SK-N-SH (cell line): ENCODE data around the gene NFRKB. TPM values are rescaled to one million over a fixed set of nuclear protein-coding genes. Genes with fewer than 3 reads are reported as not detected.
A peak's percentile ranks its signal among the peaks of the same experiment; 100 is the strongest.

Experiments
- CTCF ChIA-PET: fragments of 300-600, 350-600 bp; formaldehyde crosslinking; extraction: SDS; loops from one replicate; lab custom pipeline; 2021; lab: Yijun Ruan, JAX
- POLR2A ChIA-PET: fragments of 350-600 bp; sonication (Branson Sonifier 250); formaldehyde crosslinking; extraction: SDS; loops from one replicate; lab custom pipeline; 2020; ENCODE audit warnings: antibody characterized with exemption, inconsistent platforms; lab: Yijun Ruan, JAX
- DNase-seq: peaks from one replicate; pipeline ENCODE4 v3.0.0; 2012
- H2AFZ ChIP-seq: fragments of 200-600 bp; sonication (generic); 2 replicates; pipeline ENCODE4 v1.8.1; 2016; ENCODE audit warnings: antibody characterized with exemption, mild to moderate bottlenecking, low read depth
- H3F3A ChIP-seq: fragments of 200-600 bp; sonication (generic); replicated peaks from 2 replicates; pipeline ENCODE3; 2016; ENCODE audit warnings: antibody characterized with exemption, mild to moderate bottlenecking; ENCODE audit not compliant: insufficient read depth
- H3K27ac ChIP-seq, 2 experiments: fragments of 200-500 bp in 1 of 2; fragments of 200-600 bp in 1 of 2; sonication (Bioruptor generic) in 1 of 2; sonication (generic), shearing (Covaris generic) in 1 of 2; 2 replicates each; pipeline versions ENCODE4 v1.5.1 to v1.6.1; 2014 to 2016; ENCODE audit warnings: low read depth in 2 of 2, inconsistent platforms in 1 of 2, low read length in 1 of 2, mild to moderate bottlenecking in 1 of 2, mixed read lengths in 1 of 2
- H3K27me3 ChIP-seq: fragments of 200-600 bp; sonication (generic), shearing (Covaris generic); 2 replicates; pipeline ENCODE4 v1.6.1; 2016; ENCODE audit warnings: mixed run types; ENCODE audit not compliant: insufficient read depth
- H3K36me3 ChIP-seq, 2 experiments: fragments of 200-500 bp in 1 of 2; fragments of 200-600 bp in 1 of 2; sonication (Bioruptor generic) in 1 of 2; sonication (generic) in 1 of 2; replicated peaks in 1 of 2; 2 replicates each; pipeline versions ENCODE3 to v1.5.1; 2014 to 2016; ENCODE audit warnings: low read length in 1 of 2, mild to moderate bottlenecking in 1 of 2; ENCODE audit not compliant: insufficient read depth in 2 of 2, control insufficient read depth in 1 of 2
- H3K4me1 ChIP-seq, 2 experiments: fragments of 200-500 bp in 1 of 2; fragments of 200-600 bp in 1 of 2; sonication (Bioruptor generic) in 1 of 2; sonication (generic), shearing (Covaris generic) in 1 of 2; 2 replicates each; pipeline versions ENCODE4 v1.5.1 to v1.6.1; 2014 to 2016; ENCODE audit warnings: low read depth in 1 of 2, low read length in 1 of 2, mixed run types in 1 of 2; ENCODE audit not compliant: insufficient read depth in 2 of 2, control insufficient read depth in 1 of 2
- H3K4me2 ChIP-seq: fragments of 200-600 bp; sonication (generic), shearing (Covaris generic); 2 replicates; pipeline ENCODE4 v1.6.1; 2017; ENCODE audit warnings: mixed run types
- H3K4me3 ChIP-seq, 2 experiments: fragments of 200-500 bp in 1 of 2; fragments of 200-600 bp in 1 of 2; sonication (Bioruptor generic) in 1 of 2; sonication (generic), shearing (Covaris generic) in 1 of 2; 2 replicates each; pipeline versions ENCODE4 v1.5.1 to v1.8.1; 2014 to 2016; ENCODE audit warnings: low read depth in 2 of 2, inconsistent platforms in 1 of 2, low read length in 1 of 2, mild to moderate bottlenecking in 1 of 2, mixed read lengths in 1 of 2, moderate library complexity in 1 of 2
- H3K79me2 ChIP-seq: fragments of 200-600 bp; sonication (generic); 2 replicates; pipeline ENCODE4 v1.8.1; 2017; ENCODE audit warnings: mild to moderate bottlenecking; ENCODE audit not compliant: insufficient read depth
- H3K9ac ChIP-seq: fragments of 200-600 bp; sonication (generic); 2 replicates; pipeline ENCODE4 v1.6.1; 2017; ENCODE audit warnings: mixed run types
- H3K9me2 ChIP-seq: fragments of 200-600 bp; sonication (generic); 2 replicates; pipeline ENCODE4 v1.6.1; 2017; ENCODE audit warnings: mixed run types
- H3K9me3 ChIP-seq: fragments of 200-600 bp; sonication (generic); 2 replicates; pipeline ENCODE4 v1.6.1; 2017; ENCODE audit warnings: mixed run types, mild to moderate bottlenecking, moderate library complexity
- H4K20me1 ChIP-seq: fragments of 200-600 bp; sonication (generic); 2 replicates; pipeline ENCODE4 v1.6.1; 2017; ENCODE audit warnings: mild to moderate bottlenecking, mixed run types; ENCODE audit not compliant: insufficient read depth
- CTCF ChIP-seq: fragments of 200-600 bp; sonication (generic); IDR thresholded peaks from 2 replicates; pipeline ENCODE4 v1.6.1; 2017; ENCODE audit warnings: antibody characterized with exemption, mild to moderate bottlenecking, moderate library complexity
- EP300 ChIP-seq, 2 experiments: IDR thresholded peaks; 2 replicates each; pipeline versions ENCODE4 v1.4.0 to v1.6.1; 2012; ENCODE audit warnings: borderline replicate concordance in 1 of 2, low read depth in 1 of 2, low read length in 1 of 2
- FOXJ3 ChIP-seq: sonication (generic); formaldehyde crosslinking; IDR thresholded peaks from 2 replicates; pipeline ENCODE4 v1.5.1; 2020; ENCODE audit warnings: mild to moderate bottlenecking, missing genetic modification reagents
- FOXM1 ChIP-seq: IDR thresholded peaks from 2 replicates; pipeline ENCODE4 v1.4.0; 2012; ENCODE audit warnings: low read depth, mild to moderate bottlenecking
- GABPA ChIP-seq: IDR thresholded peaks from 2 replicates; pipeline ENCODE4 v1.4.0; 2012; ENCODE audit warnings: low read depth, mild to moderate bottlenecking
- MXI1 ChIP-seq: IDR thresholded peaks from 2 replicates; pipeline ENCODE4 v1.6.1; 2012; ENCODE audit warnings: mild to moderate bottlenecking, low read depth, low read length, improper control_type of control experiment
- NFIC ChIP-seq: IDR thresholded peaks from 2 replicates; pipeline ENCODE4 v1.4.0; 2012; ENCODE audit warnings: borderline replicate concordance
- NRF1 ChIP-seq: IDR thresholded peaks from 2 replicates; pipeline ENCODE4 v1.6.1; 2012; ENCODE audit warnings: low read depth, mild to moderate bottlenecking, low read length
- PBX3 ChIP-seq: IDR thresholded peaks from 2 replicates; pipeline ENCODE4; 2012
- RCOR1 ChIP-seq: fragments of 150-350 bp; IDR thresholded peaks from 2 replicates; pipeline ENCODE4 v1.6.1; 2017; ENCODE audit warnings: antibody characterized with exemption, low read length
- TCF12 ChIP-seq: IDR thresholded peaks from 2 replicates; pipeline ENCODE4 v1.4.0; 2012
- TEAD4 ChIP-seq: IDR thresholded peaks from 2 replicates; pipeline ENCODE4 v1.4.0; 2012; ENCODE audit warnings: mild to moderate bottlenecking, borderline replicate concordance; ENCODE audit not compliant: insufficient read depth
- ZBTB33 ChIP-seq: IDR thresholded peaks from 2 replicates; pipeline ENCODE4 v1.4.0; 2012; ENCODE audit warnings: low read depth, borderline replicate concordance
- WGBS: methylation state at CpG from one replicate; pipeline ENCODE4 v1.1.6; 2017; ENCODE audit warnings: low lambda C conversion rate; 5-methylcytosine and 5-hydroxymethylcytosine counted together
- polyA plus RNA-seq, 3 experiments: library from polyadenylated mRNA; depleted of rRNA; stranded (reverse); fragments of >200 nt; gene quantifications; 2 replicates each; pipeline ENCODE4 v1.2.3, GENCODE V29; 2012
- TF ChIP-seq, protein P1 (sequence below): IDR thresholded peaks from 2 replicates; pipeline ENCODE4 v1.6.1; 2012; ENCODE audit warnings: mild to moderate bottlenecking, low read depth, low read length, moderate library complexity
- TF ChIP-seq, protein P2 (sequence below): fragments of 150-350 bp; IDR thresholded peaks from 2 replicates; pipeline ENCODE4 v1.6.1; 2016; ENCODE audit warnings: mild to moderate bottlenecking, low read depth, low read length
- TF ChIP-seq, protein P3 (sequence below): IDR thresholded peaks from 2 replicates; pipeline ENCODE4 v1.4.0; 2012; ENCODE audit warnings: low read depth

NFRKB gene
- polyA plus RNA-seq, 1 of the 3 experiments (the other 2 are of a cell fraction): 13.5 TPM

DNA sequence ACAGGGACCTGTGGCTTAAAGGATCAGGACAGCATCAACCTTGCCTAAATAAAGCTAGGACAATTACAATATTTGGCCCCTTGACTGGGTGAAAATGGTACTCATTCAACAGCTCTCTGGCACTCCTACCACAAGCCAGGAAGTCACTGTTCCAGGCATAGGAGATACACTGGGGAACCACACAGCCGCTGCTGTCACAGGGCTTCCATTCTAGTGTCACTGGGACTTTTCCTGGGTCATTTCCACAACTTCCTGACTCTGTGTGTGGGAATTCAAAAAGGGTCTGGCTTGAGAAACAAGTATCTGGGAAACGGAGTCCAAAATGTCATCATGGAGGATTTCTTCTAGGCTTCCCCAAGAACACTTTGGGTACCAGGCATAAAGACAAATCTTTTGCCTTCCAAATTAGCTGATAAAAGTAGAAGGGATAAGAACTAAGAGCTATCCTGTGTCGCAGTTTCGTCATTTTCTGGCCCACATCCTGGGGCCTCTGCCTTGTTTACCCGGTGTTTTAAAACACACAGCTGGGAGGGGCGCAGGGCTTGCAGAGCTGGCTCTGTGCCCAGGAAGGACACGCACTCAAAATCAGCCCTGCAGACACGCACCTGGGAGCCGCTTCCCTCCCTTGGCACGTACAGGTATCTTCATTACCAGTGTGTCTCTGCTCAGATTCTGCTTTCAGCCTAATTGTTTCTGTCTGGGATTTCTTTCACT lies 41.7 kb downstream of the NFRKB start:
- no peak for TF ChIP-seq TCF12
- TF ChIP-seq ZBTB33: no peak
- TF ChIP-seq NFIC: no peak
- TF ChIP-seq GABPA: no peak
- no peak for TF ChIP-seq RCOR1
- no peak for TF ChIP-seq NRF1
- TF ChIP-seq, protein P1, sequence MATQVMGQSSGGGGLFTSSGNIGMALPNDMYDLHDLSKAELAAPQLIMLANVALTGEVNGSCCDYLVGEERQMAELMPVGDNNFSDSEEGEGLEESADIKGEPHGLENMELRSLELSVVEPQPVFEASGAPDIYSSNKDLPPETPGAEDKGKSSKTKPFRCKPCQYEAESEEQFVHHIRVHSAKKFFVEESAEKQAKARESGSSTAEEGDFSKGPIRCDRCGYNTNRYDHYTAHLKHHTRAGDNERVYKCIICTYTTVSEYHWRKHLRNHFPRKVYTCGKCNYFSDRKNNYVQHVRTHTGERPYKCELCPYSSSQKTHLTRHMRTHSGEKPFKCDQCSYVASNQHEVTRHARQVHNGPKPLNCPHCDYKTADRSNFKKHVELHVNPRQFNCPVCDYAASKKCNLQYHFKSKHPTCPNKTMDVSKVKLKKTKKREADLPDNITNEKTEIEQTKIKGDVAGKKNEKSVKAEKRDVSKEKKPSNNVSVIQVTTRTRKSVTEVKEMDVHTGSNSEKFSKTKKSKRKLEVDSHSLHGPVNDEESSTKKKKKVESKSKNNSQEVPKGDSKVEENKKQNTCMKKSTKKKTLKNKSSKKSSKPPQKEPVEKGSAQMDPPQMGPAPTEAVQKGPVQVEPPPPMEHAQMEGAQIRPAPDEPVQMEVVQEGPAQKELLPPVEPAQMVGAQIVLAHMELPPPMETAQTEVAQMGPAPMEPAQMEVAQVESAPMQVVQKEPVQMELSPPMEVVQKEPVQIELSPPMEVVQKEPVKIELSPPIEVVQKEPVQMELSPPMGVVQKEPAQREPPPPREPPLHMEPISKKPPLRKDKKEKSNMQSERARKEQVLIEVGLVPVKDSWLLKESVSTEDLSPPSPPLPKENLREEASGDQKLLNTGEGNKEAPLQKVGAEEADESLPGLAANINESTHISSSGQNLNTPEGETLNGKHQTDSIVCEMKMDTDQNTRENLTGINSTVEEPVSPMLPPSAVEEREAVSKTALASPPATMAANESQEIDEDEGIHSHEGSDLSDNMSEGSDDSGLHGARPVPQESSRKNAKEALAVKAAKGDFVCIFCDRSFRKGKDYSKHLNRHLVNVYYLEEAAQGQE: no peak
- no peak for TF ChIP-seq MXI1
- no peak for TF ChIP-seq EP300 (IDR thresholded peaks at IDR 0.05; ENCODE audit: borderline replicate concordance in 1 of 2, low read depth in 1 of 2, low read length in 1 of 2)
- TF ChIP-seq FOXM1: no peak
- TF ChIP-seq PBX3: no peak
- no peak for TF ChIP-seq TEAD4
- no peak for TF ChIP-seq CTCF
- TF ChIP-seq FOXJ3 (CRISPR knock-in tag): no peak
- TF ChIP-seq, protein P2, sequence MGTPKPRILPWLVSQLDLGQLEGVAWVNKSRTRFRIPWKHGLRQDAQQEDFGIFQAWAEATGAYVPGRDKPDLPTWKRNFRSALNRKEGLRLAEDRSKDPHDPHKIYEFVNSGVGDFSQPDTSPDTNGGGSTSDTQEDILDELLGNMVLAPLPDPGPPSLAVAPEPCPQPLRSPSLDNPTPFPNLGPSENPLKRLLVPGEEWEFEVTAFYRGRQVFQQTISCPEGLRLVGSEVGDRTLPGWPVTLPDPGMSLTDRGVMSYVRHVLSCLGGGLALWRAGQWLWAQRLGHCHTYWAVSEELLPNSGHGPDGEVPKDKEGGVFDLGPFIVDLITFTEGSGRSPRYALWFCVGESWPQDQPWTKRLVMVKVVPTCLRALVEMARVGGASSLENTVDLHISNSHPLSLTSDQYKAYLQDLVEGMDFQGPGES: no peak
- TF ChIP-seq, protein P3, sequence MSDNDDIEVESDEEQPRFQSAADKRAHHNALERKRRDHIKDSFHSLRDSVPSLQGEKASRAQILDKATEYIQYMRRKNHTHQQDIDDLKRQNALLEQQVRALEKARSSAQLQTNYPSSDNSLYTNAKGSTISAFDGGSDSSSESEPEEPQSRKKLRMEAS: no peak
- TF ChIP-seq, all 33 proteins: peak for 0
- ChIA-PET CTCF (interaction anchor here (1.1 to 1.6 kb wide), 2 partner anchors 28 to 32 kb away, joined by 3 to 4 read pairs; no protein-coding TSS in a partner anchor), POLR2A (no interaction called here)
- no peaks in the 10 kb centered on the region for H3F3A ChIP-seq
- H3K79me2 ChIP-seq: no peaks in the 10 kb centered on the region
- no peaks in the 10 kb centered on the region for H3K36me3 ChIP-seq
- H3K27ac ChIP-seq: no peak overlapping the region
- peaks cover 47% of the 10 kb centered on the region for H3K27me3 ChIP-seq
- peaks cover 0 to 14% of the 10 kb centered on the region in 2 experiments; a peak in 1 of 4 replicates for H3K4me1 ChIP-seq
- H3K4me2 ChIP-seq: no peak overlapping the region
- no peak overlapping the region for H2AFZ ChIP-seq
- no peak overlapping the region for H3K9ac ChIP-seq
- no peaks in the 10 kb centered on the region for H3K9me2 ChIP-seq
- H3K4me3 ChIP-seq: no peak overlapping the region
- no peaks in the 10 kb centered on the region for H4K20me1 ChIP-seq
- no peaks in the 10 kb centered on the region for H3K9me3 ChIP-seq
- WGBS: 64% methylated on average over 10 of the region's 10 CpGs
- DNase-seq: peak; percentile 44
